Measurements from ENCODE around the gene N4BP3. TPM values are rescaled to one million over a fixed set of nuclear protein-coding genes. Genes with fewer than 3 reads are reported as not detected.
A peak's percentile ranks its signal among the peaks of the same experiment; 100 is the strongest.

N4BP3 gene
- total RNA-seq (10 to 100 TPM; 10.9 to 11.4 TPM), polyA plus RNA-seq (1 to 10 TPM; 6.1 to 6.3 TPM)
- long read RNA-seq, donor 1, full-length matches to known transcripts, result 3 of 3 reads
- long read RNA-seq, donor 1, partial matches to known transcripts, result 0 of 3 reads
- long read RNA-seq, donor 1, other reads (novel, unspliced or antisense), result 0 of 3 reads
- long read RNA-seq, donor 2, full-length matches to known transcripts, result 1 of 1 reads
- long read RNA-seq, donor 2, partial matches to known transcripts, result 0 of 1 reads
- long read RNA-seq, donor 2, other reads (novel, unspliced or antisense), result 0 of 1 reads
- long read RNA-seq, donor 3, full-length matches to known transcripts, result 5 of 5 reads
- long read RNA-seq, donor 3, partial matches to known transcripts, result 0 of 5 reads
- long read RNA-seq, donor 3, other reads (novel, unspliced or antisense), result 0 of 5 reads
- long read RNA-seq, donor 4, result 0 reads
- long read RNA-seq, donor 5, full-length matches to known transcripts, result 3 of 3 reads
- long read RNA-seq, donor 5, partial matches to known transcripts, result 0 of 3 reads
- long read RNA-seq, donor 5, other reads (novel, unspliced or antisense), result 0 of 3 reads

GRCh38 chr5:178113141-178113787, at the start of gene N4BP3:
Gene N4BP3, plus strand, starts transcription at chr5:178113532. Its CDS starts 6,052 bp downstream, at chr5:178119584.
- peak within 1 kb of the TSS; percentile 70 to 73 for H3K27ac ChIP-seq (ENCODE audit: low read depth in 1 of 2, low read length in 1 of 2)
- peak; percentile 85 for ATAC-seq (ENCODE audit: insufficient read depth, low FRiP score)
- TF ChIP-seq CTCF (IDR thresholded peaks at IDR 0.05; ENCODE audit: control extremely low read depth, extremely low read depth), result no peak
- H3K4me3 ChIP-seq, result peak within 1 kb of the TSS; percentile 74
- H3K27me3 ChIP-seq (ENCODE audit: control insufficient read depth in 3 of 3, insufficient read depth in 3 of 3, low read length in 2 of 3), result peaks cover 0 to 43% (median 40%) of the 10 kb centered on the region in 3 donors
- 1% methylated on average over 61 to 96 of the region's 96 CpGs for WGBS, 2 donors
- H3K9me3 ChIP-seq (ENCODE audit: control insufficient read depth in 4 of 4, insufficient read depth in 3 of 4, low read length in 3 of 4), result no peaks in the 10 kb centered on the region
- H3K9ac ChIP-seq (ENCODE audit: insufficient read depth in 1 of 2, low read length in 2 of 2), result no peak within 1 kb of the TSS
- no peaks in the 10 kb centered on the region for H3K36me3 ChIP-seq (ENCODE audit: control insufficient read depth in 4 of 4, insufficient read depth in 4 of 4, low read length in 4 of 4)
- DNase-seq, result peak; percentile 46 to 64 (median 61)
- H3K4me1 ChIP-seq (ENCODE audit: control insufficient read depth in 5 of 5, insufficient read depth in 5 of 5, low read length in 5 of 5), result peaks cover 0 to 21% (median 4%) of the 10 kb centered on the region in 5 donors

- no peak for TF ChIP-seq CTCF (IDR thresholded peaks at IDR 0.05; ENCODE audit: control extremely low read depth, extremely low read depth)
- WGBS, 2 donors, result 69 to 74% methylated on average over 6 of the region's 6 CpGs
- ATAC-seq (ENCODE audit: insufficient read depth, low FRiP score), result no peak
Measured at GRCh38 chr5:178067755-178068154, 45.6 kb upstream of the N4BP3 start.

GRCh38 chr5:178068293-178068692, 45.0 kb upstream of the N4BP3 start:
- WGBS, 2 donors, result 62 to 80% methylated on average over 5 of the region's 5 CpGs

More at GRCh38 chr5:178067755-178068154, 45.6 kb upstream of the N4BP3 start:
- H3K27me3 ChIP-seq (ENCODE audit: control insufficient read depth in 3 of 3, insufficient read depth in 3 of 3, low read length in 2 of 3), result peaks cover 0 to 7% (median 0%) of the 10 kb centered on the region in 3 donors
- H3K36me3 ChIP-seq (ENCODE audit: control insufficient read depth in 4 of 4, insufficient read depth in 4 of 4, low read length in 4 of 4), result no peaks in the 10 kb centered on the region
- no peaks in the 10 kb centered on the region for H3K4me1 ChIP-seq (ENCODE audit: control insufficient read depth in 5 of 5, insufficient read depth in 5 of 5, low read length in 5 of 5)
- H3K27ac ChIP-seq (ENCODE audit: low read depth in 1 of 2, low read length in 1 of 2), result no peak overlapping the region
- no peak overlapping the region for H3K9ac ChIP-seq (ENCODE audit: insufficient read depth in 1 of 2, low read length in 2 of 2)
- no peak overlapping the region for H3K4me3 ChIP-seq
- H3K9me3 ChIP-seq (ENCODE audit: control insufficient read depth in 4 of 4, insufficient read depth in 3 of 4, low read length in 3 of 4), result no peaks in the 10 kb centered on the region
- DNase-seq, result no peak

More at GRCh38 chr5:178068293-178068692, 45.0 kb upstream of the N4BP3 start:
- no peak overlapping the region for H3K9ac ChIP-seq (ENCODE audit: insufficient read depth in 1 of 2, low read length in 2 of 2)
- H3K27me3 ChIP-seq (ENCODE audit: control insufficient read depth in 3 of 3, insufficient read depth in 3 of 3, low read length in 2 of 3), result peaks cover 0 to 7% (median 0%) of the 10 kb centered on the region in 3 donors
- no peak for DNase-seq
- no peak overlapping the region for H3K4me3 ChIP-seq
- TF ChIP-seq CTCF (IDR thresholded peaks at IDR 0.05; ENCODE audit: control extremely low read depth, extremely low read depth), result no peak
- H3K4me1 ChIP-seq (ENCODE audit: control insufficient read depth in 5 of 5, insufficient read depth in 5 of 5, low read length in 5 of 5), result no peaks in the 10 kb centered on the region
- no peaks in the 10 kb centered on the region for H3K36me3 ChIP-seq (ENCODE audit: control insufficient read depth in 4 of 4, insufficient read depth in 4 of 4, low read length in 4 of 4)
- no peak overlapping the region for H3K27ac ChIP-seq (ENCODE audit: low read depth in 1 of 2, low read length in 1 of 2)
- no peak for ATAC-seq (ENCODE audit: insufficient read depth, low FRiP score)
- no peaks in the 10 kb centered on the region for H3K9me3 ChIP-seq (ENCODE audit: control insufficient read depth in 4 of 4, insufficient read depth in 3 of 4, low read length in 3 of 4)
